SJSA1 (cell line): ENCODE data around the gene PLEKHM3. TPM values are rescaled to one million over a fixed set of nuclear protein-coding genes. Genes with fewer than 3 reads are reported as not detected.
"Not testable (repeated sequence)": the region's sequence is repeated elsewhere in the genome, so short reads cannot be mapped to it uniquely, and the experiment has no call there.

Source experiments
- DNase-seq, 2 experiments: peaks; one replicate each; pipeline ENCODE4 v3.0.0-alpha.2; 2015 to 2020; ENCODE audit warnings: low spot score in 2 of 2, low read depth in 1 of 2
- H3K27ac ChIP-seq: fragments of 250-450 bp; sonication (Bioruptor Pico); 2 replicates; pipeline ENCODE4 v1.5.1; 2020; ENCODE audit warnings: mild to moderate bottlenecking, moderate library complexity
- H3K27me3 ChIP-seq: fragments of 250-450 bp; sonication (Bioruptor Pico); replicated peaks from 2 replicates; pipeline ENCODE4 v1.5.1; 2020; ENCODE audit warnings: mild to moderate bottlenecking, moderate library complexity
- H3K36me3 ChIP-seq: fragments of 250-450 bp; sonication (Bioruptor Pico); 2 replicates; pipeline ENCODE4 v1.5.1; 2020; ENCODE audit warnings: mild to moderate bottlenecking
- H3K4me1 ChIP-seq: fragments of 250-450 bp; sonication (Bioruptor Pico); replicated peaks from 2 replicates; pipeline ENCODE4 v1.6.1; 2021; ENCODE audit warnings: mild to moderate bottlenecking
- H3K4me3 ChIP-seq: fragments of 250-450 bp; sonication (Bioruptor Pico); 2 replicates; pipeline ENCODE4 v1.5.1; 2020; ENCODE audit warnings: mild to moderate bottlenecking
- H3K9me3 ChIP-seq: fragments of 250-450 bp; sonication (Bioruptor Pico); replicated peaks from 2 replicates; pipeline ENCODE4 v1.5.1; 2020; ENCODE audit warnings: mild to moderate bottlenecking
- total RNA-seq: library from RNA; depleted of rRNA; stranded (reverse); fragments of >200 nt; shearing (Covaris generic); gene quantifications from 2 replicates; pipeline ENCODE4 v1.2.3, GENCODE V29; 2014

The PLEKHM3 gene
- total RNA-seq, 1 experiment from 2014 or later: 5.8 TPM

GRCh38 chr2:207926989-207927300 lies 98.4 kb downstream of the PLEKHM3 start:
- Histone ChIP-seq H3K36me3 (no peaks in the 10 kb centered on the region), H3K27me3 (no peaks in the 10 kb centered on the region), H3K27ac (no peak overlapping the region), H3K4me1 (peaks cover 5% of the 10 kb centered on the region), H3K9me3 (no peaks in the 10 kb centered on the region), H3K4me3 (no peak overlapping the region)
- DNase-seq: no peak

DNA sequence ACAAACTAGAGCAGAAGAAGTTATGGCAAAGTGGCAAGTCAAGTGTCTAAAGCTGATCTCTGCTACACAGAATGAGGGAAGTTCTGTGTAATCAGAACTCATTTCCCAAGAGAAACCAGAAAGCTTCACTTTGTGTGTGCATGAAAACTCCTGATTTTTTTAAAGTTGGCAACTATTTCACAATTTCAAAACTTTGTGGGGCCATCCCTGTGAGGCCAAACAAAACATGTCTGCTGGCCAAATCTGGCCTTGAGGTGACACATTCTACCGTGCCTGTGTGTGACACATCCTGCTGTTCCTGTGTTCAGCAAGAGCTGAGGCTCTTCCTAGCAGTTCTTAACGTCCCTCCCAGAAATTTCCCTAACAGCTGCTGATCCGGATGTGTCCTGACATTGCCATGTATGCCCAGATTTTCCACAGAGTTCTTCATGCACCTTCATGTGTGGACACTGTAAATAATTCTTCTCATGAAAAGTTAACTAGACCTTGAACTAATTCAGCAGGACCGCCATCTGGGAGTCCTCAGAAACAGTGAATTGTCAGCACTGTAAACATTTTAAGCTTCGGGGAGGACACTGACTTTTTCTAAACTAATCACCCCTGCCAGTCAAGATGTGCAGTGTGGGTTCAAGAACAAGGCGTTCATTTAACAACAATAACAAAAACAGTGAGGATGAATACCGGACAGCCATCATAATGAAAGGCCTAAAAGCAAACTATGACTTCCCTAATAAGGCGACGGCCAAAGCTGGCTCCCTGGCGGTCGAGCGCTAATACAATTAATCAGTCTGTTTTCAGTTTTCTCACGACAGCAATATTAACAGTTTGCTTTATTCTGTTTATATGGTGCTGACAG lies 99.0 kb downstream of the PLEKHM3 start:
- Histone ChIP-seq H3K9me3 (no peaks in the 10 kb centered on the region), H3K4me3 (no peak overlapping the region), H3K4me1 (peaks cover 5% of the 10 kb centered on the region), H3K27ac (no peak overlapping the region), H3K27me3 (no peaks in the 10 kb centered on the region), H3K36me3 (no peaks in the 10 kb centered on the region)
- no peak for DNase-seq

GRCh38 chr2:207925601-207926000 lies 99.7 kb downstream of the PLEKHM3 start:
- Histone ChIP-seq H3K4me3 (no peak overlapping the region), H3K9me3 (no peaks in the 10 kb centered on the region), H3K27me3 (no peaks in the 10 kb centered on the region), H3K4me1 (peaks cover 5% of the 10 kb centered on the region), H3K36me3 (no peaks in the 10 kb centered on the region), H3K27ac (no peak overlapping the region)
- DNase-seq: no peak

GRCh38 chr2:207921606-207922005 lies 103.7 kb downstream of the PLEKHM3 start:
- no peak for DNase-seq
- H3K9me3 ChIP-seq: no peaks in the 10 kb centered on the region
- peaks cover 4% of the 10 kb centered on the region for H3K4me1 ChIP-seq
- no peak overlapping the region for H3K27ac ChIP-seq
- H3K27me3 ChIP-seq: no peaks in the 10 kb centered on the region
- H3K36me3 ChIP-seq: no peaks in the 10 kb centered on the region
- H3K4me3 ChIP-seq: no peak overlapping the region

DNA sequence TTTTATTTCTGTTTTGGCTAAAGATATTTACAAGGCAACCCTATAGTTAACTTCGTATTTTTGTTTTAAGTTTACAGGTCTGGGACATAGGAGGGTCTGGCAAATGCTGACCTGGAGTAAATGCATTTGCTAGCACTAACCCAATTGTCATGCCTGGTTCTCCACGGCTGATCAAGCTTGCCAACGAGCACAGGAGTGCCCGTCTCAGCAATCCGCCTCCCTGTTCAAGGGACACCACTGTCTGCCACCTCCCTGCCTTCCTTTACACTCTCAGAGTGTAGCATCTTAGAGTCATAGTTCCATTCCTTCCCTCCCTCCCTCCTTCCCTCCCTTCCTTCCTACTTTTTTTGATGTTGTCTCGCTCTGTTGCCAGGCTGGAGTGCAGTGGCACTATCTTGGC lies 104.6 kb downstream of the PLEKHM3 start:
- H3K4me1 ChIP-seq: no peaks in the 10 kb centered on the region
- H3K9me3 ChIP-seq: no peaks in the 10 kb centered on the region
- no peak for DNase-seq
- H3K36me3 ChIP-seq: no peaks in the 10 kb centered on the region
- no peak overlapping the region for H3K4me3 ChIP-seq
- no peak overlapping the region for H3K27ac ChIP-seq
- H3K27me3 ChIP-seq: no peaks in the 10 kb centered on the region

- Histone ChIP-seq H3K27ac (no peak overlapping the region), H3K9me3 (no peaks in the 10 kb centered on the region), H3K4me3 (no peak overlapping the region), H3K36me3 (no peaks in the 10 kb centered on the region), H3K27me3 (no peaks in the 10 kb centered on the region), H3K4me1 (no peaks in the 10 kb centered on the region)
- no peak for DNase-seq
Measured at GRCh38 chr2:207920321-207920720, 105.0 kb downstream of the PLEKHM3 start.

- Histone ChIP-seq H3K27ac (no peak overlapping the region), H3K4me1 (no peaks in the 10 kb centered on the region), H3K9me3 (no peaks in the 10 kb centered on the region), H3K27me3 (no peaks in the 10 kb centered on the region), H3K4me3 (no peak overlapping the region), H3K36me3 (no peaks in the 10 kb centered on the region)
- no peak for DNase-seq
Measured at GRCh38 chr2:207919164-207919919, 106.0 kb downstream of the PLEKHM3 start.

DNA sequence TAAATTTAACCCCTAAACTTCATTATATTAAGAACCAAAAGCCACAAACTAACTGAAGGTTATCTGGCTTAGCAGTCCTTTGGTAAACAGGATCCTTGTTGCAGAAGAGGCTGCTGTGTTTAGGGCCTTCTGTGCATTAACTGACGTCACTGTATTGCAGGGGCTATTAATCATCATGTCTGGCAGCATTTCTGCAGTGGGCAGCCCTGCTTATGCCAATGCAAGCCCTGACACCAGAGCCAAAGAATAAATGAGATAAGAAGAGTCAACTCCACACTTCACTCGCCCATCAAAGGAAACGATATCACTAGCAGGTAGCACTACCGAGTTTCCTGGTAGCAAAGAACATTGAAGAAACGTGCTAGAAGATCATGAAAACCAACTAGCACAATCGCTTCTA lies 110.6 kb downstream of the PLEKHM3 start:
- no peak for DNase-seq
- Histone ChIP-seq H3K9me3 (no peaks in the 10 kb centered on the region), H3K36me3 (no peaks in the 10 kb centered on the region), H3K4me1 (no peaks in the 10 kb centered on the region), H3K27me3 (no peaks in the 10 kb centered on the region), H3K4me3 (no peak overlapping the region), H3K27ac (no peak overlapping the region)

GRCh38 chr2:207913772-207914358 lies 111.5 kb downstream of the PLEKHM3 start:
- Histone ChIP-seq H3K4me1 (no peaks in the 10 kb centered on the region), H3K27me3 (no peaks in the 10 kb centered on the region), H3K36me3 (no peaks in the 10 kb centered on the region), H3K4me3 (no peak overlapping the region), H3K27ac (no peak overlapping the region), H3K9me3 (no peaks in the 10 kb centered on the region)
- DNase-seq: no peak

GRCh38 chr2:207911856-207912255 lies 113.5 kb downstream of the PLEKHM3 start:
- H3K27ac ChIP-seq: no peak overlapping the region
- H3K36me3 ChIP-seq: no peaks in the 10 kb centered on the region
- no peak for DNase-seq

DNA sequence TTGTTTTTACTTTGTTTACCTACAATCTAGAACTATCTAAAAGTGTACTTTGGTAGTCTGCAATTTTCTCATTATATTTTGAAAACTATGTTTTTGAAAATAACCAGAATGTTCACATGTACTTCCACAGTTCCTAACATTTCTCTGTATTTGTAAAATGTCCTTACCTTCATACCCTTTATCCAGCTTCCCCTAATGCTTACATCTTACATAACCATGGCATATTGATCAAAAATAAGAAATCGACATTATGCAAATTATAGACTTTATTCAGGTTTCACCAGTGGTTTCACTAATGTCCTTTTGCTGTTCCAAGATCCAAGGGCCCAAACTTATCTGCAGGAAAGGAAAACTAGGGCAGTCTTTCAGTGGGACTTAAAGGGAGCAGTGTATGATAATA lies 114.1 kb downstream of the PLEKHM3 start:
- H3K27ac ChIP-seq: no peak overlapping the region

More at GRCh38 chr2:207911856-207912255, 113.5 kb downstream of the PLEKHM3 start:
- no peaks in the 10 kb centered on the region for H3K9me3 ChIP-seq
- no peaks in the 10 kb centered on the region for H3K4me1 ChIP-seq
- no peak overlapping the region for H3K4me3 ChIP-seq
- H3K27me3 ChIP-seq: no peaks in the 10 kb centered on the region

GRCh38 chr2:207906495-207906894 lies 118.8 kb downstream of the PLEKHM3 start:
- H3K9me3 ChIP-seq, H3K27me3 ChIP-seq, H3K4me3 ChIP-seq, H3K4me1 ChIP-seq, H3K36me3 ChIP-seq, H3K27ac ChIP-seq, DNase-seq: not testable (repeated sequence)

More for the DNA sequence above, 114.1 kb downstream of the PLEKHM3 start:
- Histone ChIP-seq H3K4me1 (no peaks in the 10 kb centered on the region), H3K4me3 (no peak overlapping the region), H3K36me3 (no peaks in the 10 kb centered on the region), H3K9me3 (no peaks in the 10 kb centered on the region), H3K27me3 (no peaks in the 10 kb centered on the region)
- DNase-seq: no peak

DNA sequence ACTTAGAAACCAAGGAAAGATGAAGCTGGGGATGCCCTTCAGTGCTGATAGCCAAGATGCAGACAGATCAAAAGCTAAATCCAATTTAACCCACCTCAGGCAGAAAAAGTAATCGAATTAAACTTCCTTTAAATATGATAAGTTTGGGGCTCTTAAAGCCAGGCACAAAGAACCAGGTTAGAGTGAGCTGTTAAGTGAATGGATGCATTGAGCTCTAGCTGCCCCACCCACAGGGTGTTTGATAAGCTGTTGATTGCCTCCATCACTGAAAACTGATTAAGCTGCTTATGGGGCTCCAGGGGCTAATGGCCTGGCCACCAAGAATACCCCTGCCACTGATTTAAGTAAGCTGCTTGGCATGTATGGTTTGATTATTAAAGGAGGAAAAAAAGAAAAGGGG lies 119.8 kb downstream of the PLEKHM3 start:
- H3K27ac ChIP-seq: no peak overlapping the region
- no peak overlapping the region for H3K4me3 ChIP-seq
- no peaks in the 10 kb centered on the region for H3K27me3 ChIP-seq
- no peaks in the 10 kb centered on the region for H3K4me1 ChIP-seq
- DNase-seq: no peak
- H3K9me3 ChIP-seq: no peaks in the 10 kb centered on the region
- no peaks in the 10 kb centered on the region for H3K36me3 ChIP-seq

- no peak for DNase-seq
- Histone ChIP-seq H3K36me3 (no peaks in the 10 kb centered on the region), H3K9me3 (no peaks in the 10 kb centered on the region), H3K4me3 (no peak overlapping the region), H3K27me3 (no peaks in the 10 kb centered on the region), H3K4me1 (no peaks in the 10 kb centered on the region), H3K27ac (no peak overlapping the region)
Measured at GRCh38 chr2:207903236-207903635, 122.1 kb downstream of the PLEKHM3 start.
